ENCODE measurements around the gene CASP2. TPM values are rescaled to one million over a fixed set of nuclear protein-coding genes. Genes with fewer than 3 reads are reported as not detected.

The CASP2 gene
- total and polyA plus RNA-seq, 2 of the 8 experiments (the other 6 are each of a cell fraction or from before 2014, with no cell fraction given), result 23.7 to 35.3 TPM

DNA sequence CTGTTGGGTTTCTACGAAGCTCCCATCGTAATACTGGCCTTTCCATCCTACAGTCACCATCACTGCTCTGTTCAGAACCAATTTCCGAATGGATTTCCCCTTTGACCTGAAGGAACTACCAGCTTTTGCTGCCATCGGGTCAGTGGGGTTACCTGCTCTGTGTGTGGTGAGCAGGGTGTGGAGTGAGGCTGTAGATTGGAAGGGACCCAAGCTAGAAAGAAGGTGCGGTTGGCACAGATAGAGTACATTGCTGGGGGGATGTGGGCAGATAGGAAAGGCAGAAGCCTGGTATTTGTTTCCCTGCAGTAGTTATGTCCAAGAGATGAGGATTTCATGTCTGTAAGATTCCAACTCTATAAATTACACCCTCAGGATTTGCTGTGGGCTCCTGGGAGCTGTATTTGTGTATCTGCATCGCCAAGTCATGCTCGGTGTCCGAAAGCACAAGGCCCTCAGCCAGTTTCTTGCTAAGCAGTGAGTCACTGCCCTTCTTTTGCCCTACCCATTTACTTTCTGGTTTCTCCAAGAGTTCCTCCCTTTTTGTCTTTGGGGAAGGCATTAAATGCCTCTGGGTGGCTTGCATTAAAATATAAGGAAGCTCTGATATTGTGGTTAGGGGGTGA, 43.1 kb downstream of the CASP2 start:
- H3K27ac ChIP-seq (ENCODE audit: low read depth, low read length), result no peak overlapping the region
- H3K27me3 ChIP-seq (replicated peaks in 1 of 4; ENCODE audit: control insufficient read depth in 3 of 4, extremely low read depth in 1 of 4, insufficient read depth in 3 of 4, low read length in 3 of 4), result no peaks in the 10 kb centered on the region
- ChIA-PET POLR2A (ENCODE audit: partially characterized antibody) (interaction anchor here (1.1 to 1.6 kb wide), 4 partner anchors 10 to 64 kb away, joined by 3 to 5 read pairs (median 4); no protein-coding TSS in a partner anchor), CTCF (ENCODE audit: partially characterized antibody) (interaction anchor here (0.6 to 4.2 kb wide), 11 partner anchors 8 to 117 kb away, joined by 3 to 32 read pairs (median 3); partner anchors contain the start of gene EPHA1)
- H3K9ac ChIP-seq (replicated peaks in 1 of 4; ENCODE audit: extremely low read depth in 1 of 4, low read depth in 3 of 4, low read length in 3 of 4), result no peak overlapping the region
- no peak overlapping the region for H2AFZ ChIP-seq (ENCODE audit: low read length)
- H2BK20ac ChIP-seq (ENCODE audit: low read length), result no peak overlapping the region
- no peaks in the 10 kb centered on the region for H3K79me1 ChIP-seq (ENCODE audit: low read depth, low read length)
- H3K4me3 ChIP-seq (ENCODE audit: extremely low read depth in 1 of 4, insufficient read depth in 2 of 4, low read depth in 3 of 4, low read length in 4 of 4), result no peak overlapping the region
- H3K36me3 ChIP-seq (ENCODE audit: control insufficient read depth in 2 of 4, insufficient read depth in 4 of 4, low read length in 3 of 4), result no peaks in the 10 kb centered on the region
- no peaks in the 10 kb centered on the region for H3K79me2 ChIP-seq (ENCODE audit: control insufficient read depth in 1 of 2, insufficient read depth in 2 of 2, low read length in 2 of 2)
- H3K4me1 ChIP-seq (replicated peaks in 1 of 4; ENCODE audit: control insufficient read depth in 3 of 4, insufficient read depth in 4 of 4, low read length in 3 of 4), result no peaks in the 10 kb centered on the region
- no peak for FAIRE-seq
- H3K23me2 ChIP-seq (ENCODE audit: low read depth, low read length), result no peaks in the 10 kb centered on the region
- no peak overlapping the region for H3K14ac ChIP-seq (ENCODE audit: insufficient read length)
- H3K56ac ChIP-seq (replicated peaks; ENCODE audit: insufficient read length, low read depth, low read length), result no peak overlapping the region
- H3K9me3 ChIP-seq (ENCODE audit: insufficient read depth in 2 of 2, low read depth in 1 of 2, low read length in 1 of 2), result no peaks in the 10 kb centered on the region
- no peak overlapping the region for H2BK5ac ChIP-seq (ENCODE audit: low read depth, low read length)
- no peak overlapping the region for H2AK5ac ChIP-seq (ENCODE audit: low read depth, low read length)
- H3K4me2 ChIP-seq (ENCODE audit: insufficient read depth in 1 of 2, low read depth in 2 of 2, low read length in 2 of 2), result no peak overlapping the region
- H4K5ac ChIP-seq (ENCODE audit: insufficient read length, low read depth, low read length), result no peak overlapping the region
- no peak overlapping the region for H2BK15ac ChIP-seq (ENCODE audit: low read length)
- WGBS, 2 experiments (ENCODE audit: extremely low coverage in 1 of 2, insufficient coverage in 1 of 2, insufficient read length in 1 of 2, insufficient replicate concordance in 2 of 2, low coverage in 1 of 2, low lambda C conversion rate in 2 of 2, missing lambda C conversion rate in 1 of 2), result 92% methylated on average over 8 of the region's 8 CpGs; no CpG with 5 or more reads in 1 of the 2 experiments
- no peak overlapping the region; the same call in 1 of the 2 replicates for H4K8ac ChIP-seq (ENCODE audit: extremely low read depth, insufficient read depth, low read length)
- no peak overlapping the region for H2BK120ac ChIP-seq (replicated peaks; ENCODE audit: low read depth, low read length)
- no peaks in the 10 kb centered on the region for H4K20me1 ChIP-seq (replicated peaks in 1 of 2; ENCODE audit: control insufficient read depth in 1 of 2, insufficient read depth in 2 of 2, low read length in 2 of 2)
- no peak overlapping the region for H3K4ac ChIP-seq (replicated peaks; ENCODE audit: insufficient read length, low read depth, low read length)
- no peak overlapping the region for H3K18ac ChIP-seq (ENCODE audit: extremely low read depth, low read length)
- H2BK12ac ChIP-seq (ENCODE audit: low read depth, low read length), result no peak overlapping the region
- DNase-seq (ENCODE audit: low read depth in 1 of 2, low spot score in 2 of 2), result no peak
- H4K91ac ChIP-seq (replicated peaks; ENCODE audit: insufficient read length, low read length), result no peak overlapping the region
- no peak overlapping the region for H3K23ac ChIP-seq (ENCODE audit: insufficient read length)
- TF ChIP-seq TCF12 (IDR thresholded peaks at IDR 0.05; ENCODE audit: low read depth, low read length), result no peak
- TF ChIP-seq POU5F1 (IDR thresholded peaks at IDR 0.05; ENCODE audit: low read depth, low read length), result no peak
- no peak for TF ChIP-seq FOSL1 (IDR thresholded peaks at IDR 0.05; ENCODE audit: insufficient read depth, low read depth, low read length)
- TF ChIP-seq CREB1 (IDR thresholded peaks at IDR 0.05), result no peak
- TF ChIP-seq TAF1 (IDR thresholded peaks at IDR 0.05; ENCODE audit: low read depth, low read length), result no peak
- no peak for TF ChIP-seq RAD21 (IDR thresholded peaks at IDR 0.05 in 1 of 2, conservative IDR thresholded peaks at IDR 0.05 in 1 of 2; ENCODE audit: low read depth in 2 of 2, low read length in 2 of 2)
- no peak for TF ChIP-seq MAFK (IDR thresholded peaks at IDR 0.05; ENCODE audit: low read depth, low read length)
- no peak for TF ChIP-seq PHF8 (conservative IDR thresholded peaks at IDR 0.05; ENCODE audit: low read depth, low read length)
- TF ChIP-seq CBX5 (IDR thresholded peaks at IDR 0.05; ENCODE audit: low read depth, low read length), result no peak
- no peak for TF ChIP-seq GTF2F1 (IDR thresholded peaks at IDR 0.05; ENCODE audit: borderline replicate concordance, low read depth, low read length)
- no peak for TF ChIP-seq CHD2 (IDR thresholded peaks at IDR 0.05; ENCODE audit: low read length)
- TF ChIP-seq RNF2 (IDR thresholded peaks at IDR 0.05; ENCODE audit: borderline replicate concordance, low read depth, low read length, missing control alignments, poor library complexity, severe bottlenecking), result no peak
- TF ChIP-seq NANOG (IDR thresholded peaks at IDR 0.05; ENCODE audit: insufficient read depth, low read depth, low read length, poor library complexity, severe bottlenecking), result no peak

Data from H1 (cell line).